ENCODE measurements around the gene MGAT3. TPM values are rescaled to one million over a fixed set of nuclear protein-coding genes. Genes with fewer than 3 reads are reported as not detected.

MGAT3 gene
- total and polyA plus RNA-seq, 12 donors, result 0.42 to 6.9 (median 1.7) TPM

DNA sequence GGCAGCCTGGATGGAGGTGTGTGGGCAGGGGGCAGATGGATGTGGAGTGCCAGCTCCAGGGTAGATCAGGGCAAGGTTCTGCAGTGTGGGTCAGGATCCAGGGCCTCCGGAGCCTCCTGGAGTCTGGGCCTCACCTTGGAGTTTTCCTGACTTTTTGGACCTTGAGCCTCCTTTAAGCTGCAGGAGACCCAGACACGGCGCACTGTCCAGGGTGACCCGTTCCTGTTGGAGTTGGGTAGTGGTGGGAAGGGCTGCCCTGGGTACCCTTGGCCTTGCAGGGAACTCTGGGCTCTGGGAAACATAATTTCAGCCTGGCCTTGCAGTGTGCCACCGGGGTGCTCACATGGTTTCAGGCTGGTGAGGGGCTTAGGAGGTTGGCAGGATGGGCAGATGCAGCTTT, 17.0 kb downstream of the MGAT3 start:
- WGBS, 4 donors, result 82 to 95% (median 87%) methylated on average over 3 to 5 of the region's 5 CpGs
- no peak for DNase-seq
- Histone ChIP-seq H3K9me3 (replicated peaks in 1 of 3) (no peaks in the 10 kb centered on the region), H3K4me1 (replicated peaks in 1 of 2) (peaks cover 0 to 19% of the 10 kb centered on the region in 2 donors), H3K4me3 (no peak overlapping the region), H3K27me3 (no peaks in the 10 kb centered on the region), H3K36me3 (replicated peaks in 1 of 2) (no peaks in the 10 kb centered on the region), H3K27ac (peak overlapping the region in 1 of 5 donors; percentile 81)
- no peak for TF ChIP-seq POLR2A (IDR thresholded peaks at IDR 0.05)
- TF ChIP-seq, protein P1, sequence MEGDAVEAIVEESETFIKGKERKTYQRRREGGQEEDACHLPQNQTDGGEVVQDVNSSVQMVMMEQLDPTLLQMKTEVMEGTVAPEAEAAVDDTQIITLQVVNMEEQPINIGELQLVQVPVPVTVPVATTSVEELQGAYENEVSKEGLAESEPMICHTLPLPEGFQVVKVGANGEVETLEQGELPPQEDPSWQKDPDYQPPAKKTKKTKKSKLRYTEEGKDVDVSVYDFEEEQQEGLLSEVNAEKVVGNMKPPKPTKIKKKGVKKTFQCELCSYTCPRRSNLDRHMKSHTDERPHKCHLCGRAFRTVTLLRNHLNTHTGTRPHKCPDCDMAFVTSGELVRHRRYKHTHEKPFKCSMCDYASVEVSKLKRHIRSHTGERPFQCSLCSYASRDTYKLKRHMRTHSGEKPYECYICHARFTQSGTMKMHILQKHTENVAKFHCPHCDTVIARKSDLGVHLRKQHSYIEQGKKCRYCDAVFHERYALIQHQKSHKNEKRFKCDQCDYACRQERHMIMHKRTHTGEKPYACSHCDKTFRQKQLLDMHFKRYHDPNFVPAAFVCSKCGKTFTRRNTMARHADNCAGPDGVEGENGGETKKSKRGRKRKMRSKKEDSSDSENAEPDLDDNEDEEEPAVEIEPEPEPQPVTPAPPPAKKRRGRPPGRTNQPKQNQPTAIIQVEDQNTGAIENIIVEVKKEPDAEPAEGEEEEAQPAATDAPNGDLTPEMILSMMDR (IDR thresholded peaks at IDR 0.05), result no peak
- intact Hi-C loops (cut with DNase I), result loop anchor here in 1 of 2 donors (10.0 kb wide), 1 partner anchor 541 kb away; no protein-coding TSS in a partner anchor

DNA sequence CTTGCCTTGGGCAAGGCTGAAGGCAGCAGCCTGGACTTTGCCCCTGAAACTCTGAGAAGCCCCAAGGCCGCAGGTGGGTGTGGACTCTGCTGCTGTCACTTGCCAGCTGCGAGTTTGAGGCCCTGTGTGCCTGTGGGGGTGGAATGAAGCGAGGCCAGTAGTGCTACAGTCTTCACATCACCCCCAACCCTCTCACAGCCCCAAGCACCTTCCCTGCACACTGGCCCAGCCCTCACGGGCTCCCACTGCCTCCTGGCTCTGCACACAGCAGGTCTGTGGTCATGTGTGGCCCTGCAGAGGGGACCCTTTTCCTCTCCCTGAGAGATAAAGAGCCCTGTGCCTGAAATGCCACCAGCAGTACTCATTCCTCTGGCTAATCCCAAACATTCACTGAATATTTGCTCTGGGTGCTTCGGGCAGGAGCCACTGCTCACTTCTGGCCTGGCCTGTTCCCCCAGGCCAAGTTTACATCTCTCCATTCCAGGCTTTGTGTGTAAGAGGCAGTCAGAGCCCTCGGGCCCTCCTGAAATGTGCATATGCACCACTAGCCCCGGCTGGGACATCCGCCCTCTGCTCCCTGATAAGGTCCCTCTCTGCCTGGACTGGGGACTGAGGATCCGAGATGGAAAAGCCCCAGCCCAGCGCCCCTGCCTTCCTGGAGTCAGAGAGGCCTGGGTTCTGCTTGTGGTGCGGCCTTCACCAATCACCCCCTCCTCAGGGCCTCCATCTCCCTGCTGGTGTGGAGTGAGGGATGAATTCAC, 17.7 kb downstream of the MGAT3 start:
- no peaks in the 10 kb centered on the region for H3K9me3 ChIP-seq (replicated peaks in 1 of 3)
- no peak overlapping the region for H3K27ac ChIP-seq
- no peaks in the 10 kb centered on the region for H3K27me3 ChIP-seq
- H3K4me1 ChIP-seq (replicated peaks in 1 of 2), result peaks cover 0 to 19% of the 10 kb centered on the region in 2 donors
- no peaks in the 10 kb centered on the region for H3K36me3 ChIP-seq (replicated peaks in 1 of 2)
- DNase-seq, result no peak
- intact Hi-C loops (cut with DNase I), result loop anchor here in 1 of 2 donors (10.0 kb wide), 1 partner anchor 540 kb away; no protein-coding TSS in a partner anchor
- H3K4me3 ChIP-seq, result no peak overlapping the region
- WGBS, 4 donors, result 69 to 78% (median 71%) methylated on average over 8 to 11 of the region's 11 CpGs
- TF ChIP-seq, protein P1 (IDR thresholded peaks at IDR 0.05), result no peak
- TF ChIP-seq POLR2A (IDR thresholded peaks at IDR 0.05), result no peak

DNA sequence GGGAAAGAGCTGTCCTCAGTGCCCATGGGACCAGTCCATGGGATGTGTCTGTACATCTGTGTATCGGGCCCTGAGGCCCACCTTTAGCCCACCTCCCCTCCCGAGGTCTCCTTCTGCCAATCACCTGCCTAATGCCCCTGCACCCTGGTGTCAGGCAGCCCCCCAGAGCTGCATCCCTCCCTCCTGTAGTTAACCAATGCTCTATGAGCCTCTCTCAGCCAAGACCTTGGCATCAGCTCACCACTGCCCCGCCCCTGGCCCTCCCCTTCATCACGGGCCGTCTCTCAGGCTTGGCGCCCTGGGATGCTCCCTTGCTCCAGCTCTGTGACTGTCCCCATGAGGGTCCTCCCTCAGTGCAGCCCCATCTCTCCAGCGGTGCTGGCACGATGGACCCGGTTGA, 18.5 kb downstream of the MGAT3 start:
- H3K36me3 ChIP-seq (replicated peaks in 1 of 2), result no peaks in the 10 kb centered on the region
- H3K9me3 ChIP-seq (replicated peaks in 1 of 3), result no peaks in the 10 kb centered on the region
- peaks cover 0 to 19% of the 10 kb centered on the region in 2 donors for H3K4me1 ChIP-seq (replicated peaks in 1 of 2)
- TF ChIP-seq, protein P1 (IDR thresholded peaks at IDR 0.05), result no peak
- TF ChIP-seq POLR2A (IDR thresholded peaks at IDR 0.05), result no peak
- H3K27ac ChIP-seq, result no peak overlapping the region
- 66 to 85% (median 76%) methylated on average over 5 to 9 of the region's 9 CpGs for WGBS, 4 donors
- intact Hi-C loops (cut with DNase I), result loop anchor here in 1 of 2 donors (10.0 kb wide), 1 partner anchor 539 kb away; no protein-coding TSS in a partner anchor
- H3K27me3 ChIP-seq, result no peaks in the 10 kb centered on the region
- no peak for DNase-seq
- H3K4me3 ChIP-seq, result no peak overlapping the region

DNA sequence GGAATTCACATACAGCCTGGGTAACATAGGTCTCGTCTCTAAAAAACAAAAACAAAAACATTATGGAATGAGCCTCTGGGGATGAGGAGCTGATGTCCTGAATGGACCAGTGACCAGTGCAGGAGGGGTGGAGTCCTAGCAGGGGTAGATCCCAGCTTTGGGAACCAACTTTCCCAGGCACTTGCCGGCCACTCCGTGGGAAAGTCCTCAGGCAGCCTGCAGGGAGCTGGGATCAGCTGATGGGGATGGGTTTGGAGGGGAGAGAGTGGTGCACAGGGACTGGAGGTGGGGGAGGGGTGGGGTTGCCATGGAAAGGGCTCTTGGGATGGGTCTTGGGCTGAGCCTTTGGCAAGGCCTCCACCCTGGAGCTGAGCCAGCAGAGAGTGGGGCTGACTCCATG, 19.1 kb downstream of the MGAT3 start:
- H3K4me1 ChIP-seq (replicated peaks in 1 of 2), result peaks cover 5 to 18% of the 10 kb centered on the region in 2 donors
- H3K27ac ChIP-seq, result no peak overlapping the region
- no peak for TF ChIP-seq POLR2A (IDR thresholded peaks at IDR 0.05)
- TF ChIP-seq, protein P1 (IDR thresholded peaks at IDR 0.05), result no peak
- no peaks in the 10 kb centered on the region for H3K36me3 ChIP-seq (replicated peaks in 1 of 2)
- no peaks in the 10 kb centered on the region for H3K27me3 ChIP-seq
- no peaks in the 10 kb centered on the region for H3K9me3 ChIP-seq (replicated peaks in 1 of 3)
- H3K4me3 ChIP-seq, result no peak overlapping the region
- intact Hi-C loops (cut with DNase I), result loop anchor here in 1 of 2 donors (10.0 kb wide), 1 partner anchor 539 kb away; no protein-coding TSS in a partner anchor
- WGBS, 4 donors, result 67 to 92% (median 76%) methylated on average over 2 to 3 of the region's 3 CpGs
- no peak for DNase-seq

Measured in adrenal gland (tissue), 12 donors.